ENCODE data around the gene SIRT6.

Gene SIRT6

GRCh38 chr19:4215807-4216206 lies 33.4 kb upstream of the SIRT6 start:
- in situ Hi-C loops (cut with HindIII; ENCODE audit: low pct_ligation_motif_present, low sequenced_read_pairs) = no loop called here
- no peak for DNase-seq

GRCh38 chr19:4213116-4213515 lies 30.8 kb upstream of the SIRT6 start:
- Histone ChIP-seq H3K4me3 (ENCODE audit: low read depth, low read length) (no peak overlapping the region), H3K36me3 (replicated peaks) (no peaks in the 10 kb centered on the region), H3K27ac (no peak overlapping the region), H3K27me3 (replicated peaks) (no peaks in the 10 kb centered on the region)
- no peak for DNase-seq
- in situ Hi-C loops (cut with HindIII; ENCODE audit: low pct_ligation_motif_present, low sequenced_read_pairs) = no loop called here
- TF ChIP-seq CTCF (IDR thresholded peaks at IDR 0.05; ENCODE audit: low read depth, low read length, missing control alignments) = no peak

More at GRCh38 chr19:4215807-4216206, 33.4 kb upstream of the SIRT6 start:
- Histone ChIP-seq H3K36me3 (replicated peaks) (no peaks in the 10 kb centered on the region), H3K27ac (no peak overlapping the region), H3K27me3 (replicated peaks) (no peaks in the 10 kb centered on the region), H3K4me3 (ENCODE audit: low read depth, low read length) (no peak overlapping the region)
- no peak for TF ChIP-seq CTCF (IDR thresholded peaks at IDR 0.05; ENCODE audit: low read depth, low read length, missing control alignments)

- DNase-seq = no peak
- in situ Hi-C loops (cut with HindIII; ENCODE audit: low pct_ligation_motif_present, low sequenced_read_pairs) = no loop called here
- Histone ChIP-seq H3K36me3 (replicated peaks) (no peaks in the 10 kb centered on the region), H3K27ac (no peak overlapping the region), H3K4me3 (ENCODE audit: low read depth, low read length) (no peak overlapping the region), H3K27me3 (replicated peaks) (no peaks in the 10 kb centered on the region)
- no peak for TF ChIP-seq CTCF (IDR thresholded peaks at IDR 0.05; ENCODE audit: low read depth, low read length, missing control alignments)
Measured at GRCh38 chr19:4210166-4210731, 27.9 kb upstream of the SIRT6 start.

- H3K4me3 ChIP-seq (ENCODE audit: low read depth, low read length) = no peak overlapping the region
- peak; percentile 45 for DNase-seq
- in situ Hi-C loops (cut with HindIII; ENCODE audit: low pct_ligation_motif_present, low sequenced_read_pairs) = no loop called here
- peak; percentile 79 for TF ChIP-seq CTCF (IDR thresholded peaks at IDR 0.05; ENCODE audit: low read depth, low read length, missing control alignments)
- H3K27me3 ChIP-seq (replicated peaks) = no peaks in the 10 kb centered on the region
- no peaks in the 10 kb centered on the region for H3K36me3 ChIP-seq (replicated peaks)
- H3K27ac ChIP-seq = no peak overlapping the region
Measured at GRCh38 chr19:4208385-4209094, 26.2 kb upstream of the SIRT6 start.

GRCh38 chr19:4206818-4207484 lies 24.6 kb upstream of the SIRT6 start:
- no peak overlapping the region for H3K27ac ChIP-seq
- no peak for DNase-seq
- in situ Hi-C loops (cut with HindIII; ENCODE audit: low pct_ligation_motif_present, low sequenced_read_pairs) = no loop called here
- H3K4me3 ChIP-seq (ENCODE audit: low read depth, low read length) = no peak overlapping the region
- peak; percentile 55 for TF ChIP-seq CTCF (IDR thresholded peaks at IDR 0.05; ENCODE audit: low read depth, low read length, missing control alignments)
- H3K36me3 ChIP-seq (replicated peaks) = no peaks in the 10 kb centered on the region
- H3K27me3 ChIP-seq (replicated peaks) = no peaks in the 10 kb centered on the region
